HG03571 (cell line): ENCODE data around the gene RNF222.

ENCODE experiments used
- ATAC-seq: cut with Tn5 transposase; IDR thresholded peaks from one replicate; pipeline ENCODE4 v1.9.1; 2021; ENCODE audit not compliant: unreplicated experiment

Gene RNF222, protein sequence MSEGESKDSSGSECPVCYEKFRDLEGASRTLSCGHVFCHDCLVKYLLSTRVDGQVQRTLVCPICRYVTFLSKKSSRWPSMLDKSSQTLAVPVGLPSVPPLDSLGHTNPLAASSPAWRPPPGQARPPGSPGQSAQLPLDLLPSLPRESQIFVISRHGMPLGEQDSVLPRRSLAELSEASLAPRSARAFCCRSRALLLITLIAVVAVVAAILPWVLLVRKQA

DNA sequence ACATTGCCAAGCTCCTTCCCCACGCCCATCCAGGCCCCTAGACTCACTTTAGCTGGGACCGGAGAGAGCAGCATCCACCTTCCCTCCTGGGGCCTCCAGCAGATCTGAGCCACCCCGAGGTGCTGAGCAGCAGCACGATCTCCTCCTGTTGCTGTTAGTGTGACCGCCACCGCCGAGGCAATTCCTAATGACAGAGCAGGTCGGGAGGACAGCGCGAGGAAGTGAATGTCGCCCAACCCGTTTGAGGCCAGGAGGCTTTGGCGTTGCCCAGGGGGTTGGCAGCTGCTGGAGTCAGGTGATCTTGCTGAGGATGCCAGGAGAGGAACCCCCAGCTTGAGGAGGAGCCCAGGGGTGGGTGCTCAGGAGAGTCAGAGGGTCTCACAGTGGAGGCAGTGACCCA is at the start of gene RNF222:
TSS of gene RNF222 (minus strand) at position 192 of the 400 bp plus-strand sequence. CDS start 4,366 bp downstream, outside the sequence.
- ATAC-seq = no peak

GRCh38 chr17:8445536-8445935 is 47.9 kb upstream of the RNF222 start:
- no peak for ATAC-seq

DNA sequence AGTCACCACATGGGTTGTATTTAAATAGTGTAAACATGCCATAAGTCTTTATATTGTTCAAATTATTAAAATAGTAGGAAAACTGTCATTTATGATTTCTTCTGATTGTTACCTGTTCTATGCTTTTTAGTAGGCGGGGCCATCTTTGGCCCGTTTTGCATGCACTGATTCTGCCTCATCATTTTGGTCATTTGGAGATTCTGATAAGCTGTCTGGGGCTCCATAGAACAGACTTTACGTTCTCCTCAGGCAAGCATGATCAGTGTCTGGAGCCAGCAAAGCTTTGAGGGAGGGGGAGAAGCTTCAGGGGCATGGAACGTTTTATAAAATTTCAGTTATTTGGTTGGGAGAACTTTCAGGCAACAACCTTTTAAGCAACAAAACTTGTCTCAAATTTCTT is 46.9 kb upstream of the RNF222 start:
- no peak for ATAC-seq

GRCh38 chr17:8443756-8444155 is 46.1 kb upstream of the RNF222 start:
- no peak for ATAC-seq

DNA sequence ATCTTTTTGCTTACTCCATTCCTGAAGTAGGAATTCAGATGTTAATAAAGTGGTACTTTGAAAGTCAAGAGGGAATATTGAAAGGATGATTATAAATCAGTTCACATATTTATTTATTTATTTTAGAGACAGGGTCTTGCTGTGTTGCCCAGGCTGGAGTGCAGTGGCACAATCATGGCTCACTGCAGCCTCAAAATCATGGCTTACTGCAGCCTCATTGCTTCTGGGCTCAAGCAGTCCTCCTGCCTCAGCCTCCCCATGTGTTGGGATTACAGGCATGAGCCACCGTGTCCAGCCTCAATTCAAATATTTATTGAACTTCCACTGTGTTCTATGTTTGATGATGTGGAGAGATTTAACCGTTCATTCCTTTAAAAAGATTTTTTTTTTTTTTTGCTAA is 44.7 kb upstream of the RNF222 start:
- ATAC-seq = no peak

- ATAC-seq = no peak
These were observed 44.1 kb upstream of the RNF222 start for GRCh38 chr17:8441690-8442089.

DNA sequence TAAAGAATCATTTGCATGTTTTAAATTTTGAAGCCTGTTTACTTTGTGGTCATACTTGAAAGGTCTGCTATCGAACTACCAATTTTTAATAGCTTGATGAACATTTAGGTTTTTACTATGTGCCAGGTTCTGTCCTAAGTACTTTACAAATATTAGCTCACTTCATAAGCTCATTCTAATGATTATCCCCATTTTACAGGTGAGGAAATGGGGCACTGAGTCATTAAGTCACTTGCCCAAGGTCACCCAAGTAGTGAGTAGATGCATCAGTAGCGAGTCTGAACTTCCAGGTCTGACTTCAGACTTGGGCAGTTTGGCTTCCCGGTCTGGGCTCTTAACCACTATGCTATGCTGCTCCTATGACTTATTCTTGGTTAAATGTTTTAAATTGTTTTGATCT is 42.1 kb upstream of the RNF222 start:
- ATAC-seq = no peak

DNA sequence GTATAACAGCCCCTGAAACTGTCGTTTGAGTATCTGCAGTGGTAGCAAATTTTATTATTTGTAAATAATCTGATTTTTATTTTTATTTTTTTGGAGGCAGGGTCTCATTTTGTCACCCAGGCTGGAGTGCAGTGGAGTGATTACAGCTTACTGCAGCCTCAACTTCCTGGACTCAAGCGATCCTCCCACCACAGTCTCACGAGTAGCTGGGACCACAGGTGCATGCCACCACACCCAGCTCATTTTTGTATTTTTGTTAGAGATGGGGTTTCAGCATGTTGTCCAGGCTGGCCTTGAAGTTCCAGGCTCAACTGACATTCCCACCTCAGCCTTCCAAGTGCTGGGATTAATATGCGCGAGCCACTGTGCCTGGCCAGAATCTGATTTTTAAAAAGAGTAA is 40.8 kb upstream of the RNF222 start:
- ATAC-seq = no peak

- no peak for ATAC-seq
These were observed 39.2 kb upstream of the RNF222 start for GRCh38 chr17:8436844-8437171.

GRCh38 chr17:8436169-8436843 is 38.7 kb upstream of the RNF222 start:
- peak; percentile 45 for ATAC-seq

DNA sequence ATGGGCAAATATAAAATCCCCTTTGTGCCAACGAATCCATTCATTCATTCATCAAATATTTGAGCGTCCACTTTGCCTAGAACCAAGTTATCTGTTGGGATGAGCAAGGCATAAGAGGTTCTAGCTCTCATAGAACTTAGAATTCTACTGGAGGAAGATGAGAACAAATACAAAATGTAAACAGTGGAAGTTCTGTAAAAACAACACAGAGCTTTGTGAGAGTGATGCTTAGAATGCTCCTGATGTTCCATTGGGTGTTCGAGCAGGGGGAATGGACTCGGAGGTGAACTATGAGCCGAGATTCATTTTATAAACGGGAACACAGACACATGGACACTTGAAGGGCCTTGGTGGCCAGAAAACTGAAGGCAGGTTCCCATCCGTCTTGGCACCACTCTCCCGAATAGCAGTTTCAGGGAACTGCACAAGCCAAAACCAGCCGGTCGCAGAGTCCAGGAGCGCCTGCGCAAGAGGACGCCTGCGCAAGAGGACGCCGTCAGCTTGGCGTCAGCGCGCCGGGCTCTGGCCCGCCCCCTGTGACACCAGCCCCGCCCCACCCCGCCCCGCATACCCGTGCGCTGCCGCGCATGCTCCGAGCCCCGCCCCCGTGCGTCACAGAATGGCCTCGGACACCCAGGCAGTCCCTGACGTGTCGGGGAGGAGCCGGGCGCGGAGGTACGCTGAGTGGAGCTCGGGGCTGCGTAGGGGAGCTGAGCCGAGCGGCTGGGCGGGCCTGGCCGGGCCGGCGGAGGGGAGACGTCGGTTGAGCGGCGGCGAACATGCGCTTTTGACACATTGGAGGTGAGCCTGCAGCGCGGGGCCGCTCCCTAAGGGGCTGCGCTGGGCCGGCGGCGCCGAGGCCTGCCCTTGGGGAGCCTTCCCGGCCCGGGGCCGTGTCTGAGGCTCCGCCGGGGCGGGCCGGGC is 37.9 kb upstream of the RNF222 start, which contains the start of gene NDEL1:
TSS of gene NDEL1 (plus strand) at position 640 of the 924 bp plus-strand sequence. CDS start 8,388 bp downstream, outside the sequence.
- peak; percentile 93 for ATAC-seq

- no peak for ATAC-seq
These were observed 33.3 kb upstream of the RNF222 start for GRCh38 chr17:8430966-8431365.

- ATAC-seq = no peak
These were observed 29.2 kb upstream of the RNF222 start for GRCh38 chr17:8426802-8427201.

DNA sequence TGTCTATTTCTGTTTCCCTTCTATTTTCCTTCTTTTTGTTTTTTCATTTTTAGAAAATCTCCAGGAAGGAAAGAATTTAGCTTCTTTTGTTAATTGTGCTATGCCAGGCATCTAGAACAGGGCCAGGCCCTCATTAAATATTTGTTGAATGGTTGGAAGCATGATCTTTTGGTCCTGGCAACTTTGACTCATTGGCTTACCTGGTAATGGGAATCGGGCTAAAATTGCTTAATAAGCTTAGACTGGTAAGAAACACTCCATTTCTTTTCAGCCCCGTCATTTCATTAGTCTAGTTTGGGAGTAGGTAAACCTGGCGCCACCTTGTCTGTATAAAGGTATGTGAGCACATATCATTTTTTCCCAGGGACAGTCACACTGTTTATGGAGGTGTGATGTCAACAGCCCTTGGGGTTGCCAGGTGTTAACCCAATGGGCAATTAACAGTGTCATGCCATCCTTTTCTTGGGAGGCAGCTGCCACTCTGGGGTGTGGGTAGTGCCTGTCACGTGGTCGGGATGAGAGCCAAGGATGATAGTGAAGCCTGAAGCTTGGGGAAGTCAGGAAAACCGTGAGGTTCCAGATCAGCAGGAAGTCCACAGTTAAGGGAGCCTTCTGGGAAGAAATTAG is 28.6 kb upstream of the RNF222 start:
- no peak for ATAC-seq

DNA sequence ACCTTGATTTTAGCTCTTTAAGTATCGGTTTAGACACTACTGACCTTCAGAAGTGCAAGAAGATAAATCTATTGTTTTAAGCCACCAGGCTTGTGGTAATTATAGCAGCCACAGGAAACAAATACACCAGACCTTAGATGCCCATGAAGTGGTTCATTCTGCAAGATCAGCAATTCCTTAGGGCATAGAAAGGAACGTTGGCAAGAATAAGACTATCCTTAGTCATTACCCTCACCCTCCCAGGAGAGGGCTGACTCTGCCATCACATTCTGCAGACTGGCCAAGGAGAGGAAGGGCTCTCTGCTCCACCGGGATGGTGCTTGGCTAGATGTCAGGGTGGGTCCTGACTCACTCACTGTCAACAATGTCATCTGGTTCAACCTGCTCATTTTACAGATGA is 23.9 kb upstream of the RNF222 start:
- ATAC-seq = no peak

DNA sequence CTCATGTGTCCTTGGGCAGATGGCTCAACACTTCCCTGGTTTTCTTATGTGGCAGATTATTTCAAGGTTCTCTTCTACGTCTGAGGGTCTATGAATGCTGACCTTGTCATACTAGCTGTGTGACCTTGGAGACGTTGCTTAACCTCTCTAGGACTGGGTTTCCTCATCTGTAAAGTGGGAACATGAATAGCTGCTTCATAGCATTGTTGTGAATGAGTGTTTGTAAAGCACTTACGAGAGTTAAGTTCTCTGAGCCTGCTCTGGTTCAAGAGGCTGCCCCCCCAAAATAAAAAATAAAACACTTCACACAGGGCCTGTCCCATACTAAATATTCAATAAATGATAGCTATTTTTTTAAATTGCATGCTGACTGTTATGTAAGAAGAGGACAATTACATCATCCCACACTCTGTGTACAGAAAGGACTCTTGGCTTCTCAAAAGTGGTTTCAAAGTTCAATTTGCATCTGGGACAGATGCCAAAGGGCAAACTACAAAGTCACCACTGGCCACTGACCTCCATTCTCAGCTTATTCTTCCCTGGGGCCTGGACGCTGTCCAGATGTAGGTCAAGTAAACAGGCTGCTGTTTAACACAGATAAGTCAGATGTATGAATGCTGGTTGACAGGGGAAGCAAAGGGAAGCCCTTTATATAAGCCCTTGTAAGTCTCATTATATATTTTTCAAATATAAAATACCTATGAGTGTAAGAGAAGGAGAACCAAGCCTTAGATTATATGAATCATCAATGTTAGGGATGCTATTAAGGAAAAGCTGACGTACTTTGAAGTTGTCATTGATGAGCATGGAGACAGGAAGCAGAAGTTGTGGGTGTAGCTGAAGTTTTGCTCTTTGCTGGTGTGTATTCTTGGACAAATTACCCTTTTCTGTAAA is 22.7 kb upstream of the RNF222 start:
- ATAC-seq = no peak

DNA sequence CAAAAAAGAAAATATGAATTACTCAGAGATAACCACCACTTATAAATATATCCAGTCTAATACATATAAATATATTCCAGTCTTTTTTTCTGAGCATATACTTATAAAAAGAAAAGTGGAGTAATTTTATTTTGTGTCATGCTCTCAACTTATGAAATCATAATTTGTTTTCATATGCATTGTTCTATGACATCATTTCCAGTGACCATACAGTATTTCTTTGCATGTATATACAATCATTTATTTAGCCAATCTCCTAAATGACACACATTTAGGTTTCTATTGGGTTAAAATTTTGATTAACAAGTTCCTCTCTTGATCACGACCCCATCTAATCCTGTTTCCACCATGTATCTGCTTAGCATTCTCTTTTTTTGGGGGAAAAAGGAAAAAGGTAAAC is 21.7 kb upstream of the RNF222 start:
- ATAC-seq = no peak

DNA sequence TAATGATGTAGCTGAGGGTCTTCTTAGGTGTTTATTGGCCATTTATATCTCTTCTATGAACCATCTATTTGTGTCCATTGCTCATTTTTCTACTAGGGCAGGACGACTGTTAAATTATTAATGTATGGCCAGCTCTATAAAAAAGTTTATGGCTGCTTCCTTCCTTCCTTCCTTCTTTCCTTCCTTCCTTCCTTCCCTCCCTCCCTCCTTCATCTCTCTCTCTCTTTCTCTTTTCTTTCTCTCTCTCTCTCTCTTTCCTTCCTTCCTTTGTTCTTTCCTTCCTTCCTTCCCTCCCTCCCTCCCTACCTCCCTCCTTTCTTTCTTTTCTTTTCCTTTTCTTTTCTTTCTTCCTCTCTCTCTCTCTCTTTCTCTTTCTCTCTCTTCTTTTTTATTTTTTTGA is 20.8 kb upstream of the RNF222 start:
- ATAC-seq = no peak

- no peak for ATAC-seq
These were observed 20.2 kb upstream of the RNF222 start for GRCh38 chr17:8417806-8418205.

DNA sequence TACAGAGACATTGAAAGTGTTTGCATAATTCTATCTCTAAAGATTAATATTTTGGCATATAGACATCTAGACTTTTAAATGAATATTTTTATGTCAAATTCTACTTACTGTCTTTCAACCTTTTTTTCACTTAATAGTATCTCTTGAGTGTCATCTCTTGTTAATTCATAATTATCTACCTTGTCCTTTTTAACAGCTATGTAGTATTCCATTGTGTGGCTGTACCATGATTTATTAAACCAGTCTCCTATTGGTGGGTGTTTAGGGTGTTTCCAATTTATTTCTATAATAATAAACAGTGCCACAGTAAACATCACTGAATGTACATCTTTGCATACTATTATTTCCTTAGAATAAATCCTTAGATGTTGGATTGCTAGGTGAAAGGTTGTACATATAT is 16.3 kb upstream of the RNF222 start:
- ATAC-seq = no peak
